ENCODE results near the gene ZFYVE28.
"Not testable (repeated sequence)": the region's sequence is repeated elsewhere in the genome, so short reads cannot be mapped to it uniquely, and the experiment has no call there.

Gene ZFYVE28

GRCh38 chr4:2446656-2447564 is 28.5 kb upstream of the ZFYVE28 start:
- no peak for DNase-seq (ENCODE audit: low read depth in 3 of 3)

GRCh38 chr4:2445571-2445970 is 27.1 kb upstream of the ZFYVE28 start:
- DNase-seq (ENCODE audit: low read depth in 3 of 3): no peak

- no peak for DNase-seq (ENCODE audit: low read depth in 3 of 3)
Observed at GRCh38 chr4:2445130-2445529, 26.7 kb upstream of the ZFYVE28 start.

GRCh38 chr4:2443956-2444740 is 25.7 kb upstream of the ZFYVE28 start:
- DNase-seq (ENCODE audit: low read depth in 3 of 3): no peak

GRCh38 chr4:2443061-2443730 is 24.8 kb upstream of the ZFYVE28 start:
- DNase-seq (ENCODE audit: low read depth in 3 of 3): no peak

- DNase-seq (ENCODE audit: low read depth in 3 of 3): no peak
Observed at GRCh38 chr4:2442175-2442993, 23.9 kb upstream of the ZFYVE28 start.

GRCh38 chr4:2441393-2442174 is 23.1 kb upstream of the ZFYVE28 start:
- DNase-seq (ENCODE audit: low read depth in 3 of 3): peak in 2 of 3 experiments; percentile 42 to 80

- no peak for DNase-seq (ENCODE audit: low read depth in 3 of 3)
Observed at GRCh38 chr4:2438822-2439718, 20.6 kb upstream of the ZFYVE28 start.

GRCh38 chr4:2437475-2438215 is 19.2 kb upstream of the ZFYVE28 start:
- DNase-seq (ENCODE audit: low read depth in 3 of 3): no peak

- no peak for DNase-seq (ENCODE audit: low read depth in 3 of 3)
Observed at GRCh38 chr4:2436761-2437474, 18.5 kb upstream of the ZFYVE28 start.

- DNase-seq (ENCODE audit: low read depth in 3 of 3): no peak
Observed at GRCh38 chr4:2436301-2436700, 17.9 kb upstream of the ZFYVE28 start.

GRCh38 chr4:2434420-2434819 is 16.0 kb upstream of the ZFYVE28 start:
- no peak for DNase-seq (ENCODE audit: low read depth in 3 of 3)

- DNase-seq (ENCODE audit: low read depth in 3 of 3): no peak
Observed at GRCh38 chr4:2433609-2434350, 15.3 kb upstream of the ZFYVE28 start.

- no peak for DNase-seq (ENCODE audit: low read depth in 3 of 3)
Observed at GRCh38 chr4:2432991-2433530, 14.6 kb upstream of the ZFYVE28 start.

GRCh38 chr4:2432004-2432403 is 13.6 kb upstream of the ZFYVE28 start:
- no peak for DNase-seq (ENCODE audit: low read depth in 3 of 3)

GRCh38 chr4:2429945-2430757 is 11.7 kb upstream of the ZFYVE28 start:
- not testable (repeated sequence) for DNase-seq (ENCODE audit: low read depth in 3 of 3)
